NCI-H1417 treated with DMSO at 0.1 percent for 48 hours (cell line): ENCODE data around the gene CD9.

Experiments used
- DNase-seq: peaks from one replicate; lab custom pipeline; 2025; lab: John Stamatoyannopoulos, UW

CD9 gene

GRCh38 chr12:6221146-6221545 lies 20.9 kb downstream of the CD9 start:
- DNase-seq, result no peak

- no peak for DNase-seq
Observed at GRCh38 chr12:6222078-6222654, 22.0 kb downstream of the CD9 start.

GRCh38 chr12:6223545-6223944 lies 23.3 kb downstream of the CD9 start:
- no peak for DNase-seq

- no peak for DNase-seq
Observed at GRCh38 chr12:6224550-6224949, 24.4 kb downstream of the CD9 start.

- DNase-seq, result no peak
Observed at GRCh38 chr12:6225630-6226001, 25.4 kb downstream of the CD9 start.

- DNase-seq, result no peak
Observed at GRCh38 chr12:6226002-6226678, 25.9 kb downstream of the CD9 start.

DNA sequence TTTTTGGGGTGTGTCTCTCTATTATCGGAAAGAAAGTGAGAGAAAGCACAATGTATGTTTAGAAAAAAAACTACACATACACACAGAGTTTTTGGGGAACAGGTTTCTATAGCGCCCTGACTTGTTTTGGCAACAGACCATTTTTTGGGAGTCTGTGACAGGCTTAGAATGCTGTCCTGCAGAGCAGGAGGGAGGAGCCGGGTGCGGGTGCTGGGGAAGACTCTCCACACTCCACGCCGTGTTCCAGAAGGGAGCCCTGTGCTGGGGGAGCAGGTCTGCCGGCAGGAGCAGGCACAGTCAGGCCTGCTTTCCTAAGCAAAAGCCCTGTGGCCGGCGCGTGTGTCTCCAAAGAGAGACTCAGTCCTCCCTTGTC lies 26.5 kb downstream of the CD9 start:
- no peak for DNase-seq

- DNase-seq, result no peak
Observed at GRCh38 chr12:6228535-6229223, 28.5 kb downstream of the CD9 start.

DNA sequence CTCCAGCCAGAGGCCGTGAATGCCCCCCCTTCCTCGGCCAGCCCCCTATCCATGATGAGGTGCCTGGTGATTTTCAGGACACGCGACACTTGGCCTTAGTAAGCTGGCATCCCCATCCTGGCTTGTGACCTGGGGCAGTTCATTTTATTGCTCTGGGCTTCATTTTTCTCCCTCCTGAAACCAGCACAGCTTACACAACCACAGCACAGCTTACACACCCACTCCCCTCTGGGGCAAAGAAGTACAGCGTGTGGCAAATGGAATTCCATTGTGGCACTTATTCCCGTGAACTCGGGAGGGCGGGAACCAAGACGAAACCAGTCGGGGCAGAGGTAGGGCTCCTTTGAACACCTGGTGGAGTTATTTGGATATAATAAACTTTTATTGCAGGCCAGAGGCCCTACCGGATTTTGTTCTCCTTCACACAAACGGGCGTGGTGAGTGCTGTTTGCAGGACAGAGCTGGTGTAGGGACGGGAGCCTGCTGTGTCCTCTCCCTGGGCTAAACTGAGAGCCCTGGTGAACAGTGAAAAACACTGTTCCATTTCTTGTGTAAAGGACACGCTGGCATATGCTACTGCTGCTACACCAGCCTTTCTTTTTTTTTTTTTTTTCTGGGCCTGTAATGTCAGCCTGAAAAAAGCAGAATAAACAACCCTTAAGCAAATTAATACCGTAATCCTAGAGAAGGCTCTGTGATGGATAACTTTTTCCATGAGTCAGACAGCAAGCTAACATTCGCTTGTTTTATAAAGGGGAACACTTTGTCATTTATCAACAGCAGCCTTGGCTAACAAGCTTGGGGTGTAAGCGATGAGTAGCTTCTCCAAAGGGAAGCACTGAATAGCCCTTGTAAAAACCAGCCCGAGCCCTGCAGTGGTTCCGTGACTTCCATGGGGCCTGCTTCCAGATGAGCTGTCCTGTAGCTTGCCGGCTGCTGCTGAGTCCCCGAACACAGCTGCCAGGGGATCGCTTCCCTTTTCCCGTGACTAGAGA lies 29.3 kb downstream of the CD9 start:
- DNase-seq, result no peak

DNA sequence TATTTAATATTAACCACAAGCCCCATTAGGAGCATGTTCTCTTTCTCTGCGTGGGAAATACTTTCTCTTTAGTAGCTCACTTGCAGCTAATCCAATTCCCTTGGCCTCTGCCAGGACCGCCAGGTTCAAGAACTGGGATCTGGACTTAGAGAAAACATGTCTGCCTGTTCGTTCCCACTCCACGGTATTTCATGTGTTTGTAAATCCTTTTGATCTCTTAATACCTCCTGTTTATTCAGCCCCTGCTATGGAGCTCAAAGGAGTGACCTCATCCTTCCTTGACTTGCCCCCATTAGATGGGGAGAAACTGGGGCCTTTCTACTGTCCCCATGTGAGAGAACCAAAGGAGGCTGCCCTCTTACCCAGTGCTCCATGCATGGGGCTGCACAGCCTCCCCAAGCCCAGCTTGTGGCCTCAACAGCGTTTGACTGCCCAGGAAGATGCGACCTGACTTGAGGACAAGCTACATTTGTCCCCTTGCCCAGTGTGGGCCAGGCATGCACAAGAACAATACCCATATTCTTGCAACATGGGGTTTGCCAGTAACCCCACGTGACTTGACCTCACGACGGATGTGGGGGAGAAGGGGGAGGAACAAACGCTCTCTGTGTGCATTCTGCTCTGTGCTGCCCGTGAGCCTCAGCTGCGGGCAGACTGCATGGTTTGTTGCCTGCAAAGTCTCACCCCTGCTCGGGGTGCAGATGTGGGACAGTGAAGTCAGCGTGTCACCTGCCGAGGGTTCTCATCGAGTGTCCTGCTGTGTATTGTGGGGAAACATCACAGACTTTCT lies 30.3 kb downstream of the CD9 start:
- no peak for DNase-seq

- no peak for DNase-seq
Observed at GRCh38 chr12:6231359-6232268, 31.4 kb downstream of the CD9 start.

- no peak for DNase-seq
Observed at GRCh38 chr12:6233121-6233971, 33.1 kb downstream of the CD9 start.

- DNase-seq, result no peak
Observed at GRCh38 chr12:6234214-6234613, 34.0 kb downstream of the CD9 start.

DNA sequence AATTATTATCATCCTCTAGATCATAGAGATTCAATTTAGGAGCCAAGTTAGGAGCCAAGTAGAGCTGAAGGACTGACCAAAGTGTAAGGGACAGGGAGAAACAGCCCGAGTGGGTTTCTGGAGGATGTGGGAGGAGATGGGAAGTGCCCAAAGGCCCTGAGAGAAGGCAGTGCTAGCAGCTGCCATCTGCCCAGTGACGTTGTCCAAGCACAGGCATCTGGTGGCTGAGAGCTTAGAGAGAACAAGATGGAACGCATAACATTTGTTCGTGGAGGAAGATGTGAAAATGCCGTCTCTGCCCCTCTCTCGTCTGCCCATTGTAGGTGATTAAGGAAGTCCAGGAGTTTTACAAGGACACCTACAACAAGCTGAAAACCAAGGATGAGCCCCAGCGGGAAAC lies 34.7 kb downstream of the CD9 start:
- no peak for DNase-seq

GRCh38 chr12:6235499-6235898 lies 35.3 kb downstream of the CD9 start:
- DNase-seq, result peak; percentile 42

GRCh38 chr12:6235906-6236640 lies 35.9 kb downstream of the CD9 start:
- DNase-seq, result no peak

GRCh38 chr12:6236641-6236940 lies 36.4 kb downstream of the CD9 start:
- no peak for DNase-seq

- DNase-seq, result no peak
Observed at GRCh38 chr12:6237830-6238229, 37.6 kb downstream of the CD9 start.

- no peak for DNase-seq
Observed at GRCh38 chr12:6238875-6239274, 38.7 kb downstream of the CD9 start.
